HEK293T (cell line): ENCODE measurements around the gene MIDN.

ENCODE experiments used
- ARNT ChIP-seq: fragments of 450-650 bp; IDR thresholded peaks from 2 replicates; pipeline ENCODE4 v1.6.1; 2017; ENCODE audit warnings: mild to moderate bottlenecking
- BHLHE40 ChIP-seq: fragments of 450-650 bp; IDR thresholded peaks from 2 replicates; pipeline ENCODE4 v1.6.1; 2016; ENCODE audit warnings: mild to moderate bottlenecking, moderate library complexity, borderline replicate concordance
- ELF4 ChIP-seq: fragments of 450-650 bp; IDR thresholded peaks from 2 replicates; pipeline ENCODE4 v1.6.1; 2017; ENCODE audit warnings: antibody characterized with exemption
- FOXK2 ChIP-seq: fragments of 450-650 bp; IDR thresholded peaks from 2 replicates; pipeline ENCODE4 v1.6.1; 2016; ENCODE audit warnings: mild to moderate bottlenecking
- FOXM1 ChIP-seq: fragments of 450-650 bp; IDR thresholded peaks from 2 replicates; pipeline ENCODE4 v1.6.1; 2017; ENCODE audit warnings: mild to moderate bottlenecking, borderline replicate concordance
- HDGF ChIP-seq: fragments of 450-650 bp; IDR thresholded peaks from 2 replicates; pipeline ENCODE4 v1.6.1; 2017; ENCODE audit warnings: antibody characterized with exemption, borderline replicate concordance
- LEF1 ChIP-seq: fragments of 450-650 bp; IDR thresholded peaks from 2 replicates; pipeline ENCODE4 v1.6.1; 2017; ENCODE audit warnings: mild to moderate bottlenecking, borderline replicate concordance
- NFRKB ChIP-seq: fragments of 450-650 bp; IDR thresholded peaks from 2 replicates; pipeline ENCODE4 v1.6.1; 2016; ENCODE audit warnings: mild to moderate bottlenecking, moderate library complexity
- PKNOX1 ChIP-seq: fragments of 450-650 bp; IDR thresholded peaks from 2 replicates; pipeline ENCODE4 v1.6.1; 2016
- SP1 ChIP-seq: fragments of 450-650 bp; IDR thresholded peaks from 2 replicates; pipeline ENCODE4 v1.6.1; 2017
- SUZ12 ChIP-seq: fragments of 450-650 bp; IDR thresholded peaks from 2 replicates; pipeline ENCODE4 v1.6.1; 2016; ENCODE audit warnings: mild to moderate bottlenecking
- TARDBP ChIP-seq: fragments of 450-650 bp; IDR thresholded peaks from 2 replicates; pipeline ENCODE4 v1.6.1; 2016
- ZNF384 ChIP-seq: fragments of 450-650 bp; IDR thresholded peaks from 2 replicates; pipeline ENCODE4 v1.6.1; 2016

DNA sequence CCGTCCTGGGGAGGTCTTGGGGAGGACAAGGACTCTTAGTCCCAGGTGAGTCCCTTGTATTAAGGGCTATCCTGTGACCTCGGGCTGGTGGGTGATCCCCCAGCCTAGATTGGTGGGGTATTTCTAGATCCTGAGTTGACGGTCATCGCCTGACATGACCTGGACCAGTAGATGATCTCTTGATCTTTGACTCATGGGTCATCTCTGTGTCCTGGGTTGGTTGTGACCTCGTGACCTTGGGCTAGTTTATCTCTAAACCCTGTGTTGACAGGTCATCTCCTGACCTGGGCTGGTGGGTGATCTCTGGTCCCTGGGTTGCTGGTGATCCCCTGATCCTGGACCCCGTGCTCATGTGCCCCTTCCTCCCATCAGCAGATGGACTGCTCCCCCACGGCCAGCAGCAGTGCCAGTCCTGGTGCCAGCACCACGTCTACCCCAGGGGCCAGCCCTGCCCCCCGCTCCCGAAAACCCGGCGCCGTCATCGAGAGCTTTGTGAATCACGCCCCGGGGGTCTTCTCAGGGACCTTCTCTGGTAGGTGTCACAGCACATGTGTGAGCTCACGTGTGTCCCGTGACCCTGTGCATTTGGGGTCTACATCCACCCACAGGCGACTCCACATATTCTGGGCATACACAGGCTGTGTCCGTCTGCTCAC lies 6.3 kb downstream of the MIDN start:
- no peak for TF ChIP-seq SP1
- no peak for TF ChIP-seq SUZ12
- TF ChIP-seq PKNOX1 = no peak
- no peak for TF ChIP-seq ELF4
- no peak for TF ChIP-seq FOXK2
- no peak for TF ChIP-seq HDGF
- TF ChIP-seq BHLHE40 = no peak
- no peak for TF ChIP-seq LEF1
- no peak for TF ChIP-seq FOXM1
- no peak for TF ChIP-seq TARDBP
- no peak for TF ChIP-seq ZNF384
- no peak for TF ChIP-seq ARNT
- no peak for TF ChIP-seq NFRKB
